Skeletal muscle satellite cell (primary cell): ENCODE data around the gene LRRC15.

Source experiments
- H3K27me3 ChIP-seq: 2 replicates; pipeline ENCODE4 v1.7.0; 2013; ENCODE audit warnings: low read length; ENCODE audit not compliant: control insufficient read depth, insufficient read depth
- H3K36me3 ChIP-seq: 2 replicates; pipeline ENCODE4 v1.7.0; 2013; ENCODE audit warnings: mild to moderate bottlenecking, control low read depth, low read length; ENCODE audit not compliant: insufficient read depth
- H3K4me1 ChIP-seq: 2 replicates; pipeline ENCODE4 v1.7.0; 2013; ENCODE audit warnings: low read length; ENCODE audit not compliant: control insufficient read depth, insufficient read depth
- H3K4me2 ChIP-seq: 2 replicates; pipeline ENCODE4 v1.7.0; 2013; ENCODE audit warnings: mild to moderate bottlenecking, low read length
- H3K4me3 ChIP-seq: 2 replicates; pipeline ENCODE4 v1.7.0; 2013; ENCODE audit warnings: low read length
- H3K9ac ChIP-seq: 2 replicates; pipeline ENCODE4 v1.7.0; 2013; ENCODE audit warnings: mild to moderate bottlenecking, low read depth, low read length, moderate library complexity
- H3K9me3 ChIP-seq: replicated peaks from 2 replicates; pipeline ENCODE4 v1.7.0; 2013; ENCODE audit warnings: mild to moderate bottlenecking, control low read depth, low read length

LRRC15 gene

GRCh38 chr3:194322678-194323211 lies 46.8 kb downstream of the LRRC15 start:
- no peak overlapping the region for H3K4me3 ChIP-seq
- peak overlapping the region; percentile 42 for H3K4me2 ChIP-seq
- H3K4me1 ChIP-seq = peaks cover 19% of the 10 kb centered on the region
- peaks cover 23% of the 10 kb centered on the region for H3K27me3 ChIP-seq
- H3K36me3 ChIP-seq = no peaks in the 10 kb centered on the region
- H3K9me3 ChIP-seq = no peaks in the 10 kb centered on the region
- no peak overlapping the region for H3K9ac ChIP-seq

GRCh38 chr3:194321693-194322640 lies 47.6 kb downstream of the LRRC15 start:
- peak overlapping the region; percentile 42 for H3K4me2 ChIP-seq
- no peak overlapping the region for H3K9ac ChIP-seq
- no peaks in the 10 kb centered on the region for H3K9me3 ChIP-seq
- H3K27me3 ChIP-seq = peaks cover 30% of the 10 kb centered on the region
- H3K4me3 ChIP-seq = no peak overlapping the region
- peaks cover 19% of the 10 kb centered on the region for H3K4me1 ChIP-seq
- H3K36me3 ChIP-seq = no peaks in the 10 kb centered on the region

GRCh38 chr3:194320744-194321243 lies 48.7 kb downstream of the LRRC15 start:
- Histone ChIP-seq H3K9me3 (no peaks in the 10 kb centered on the region), H3K9ac (no peak overlapping the region), H3K27me3 (peaks cover 41% of the 10 kb centered on the region), H3K4me2 (no peak overlapping the region), H3K4me3 (no peak overlapping the region), H3K4me1 (peaks cover 19% of the 10 kb centered on the region), H3K36me3 (no peaks in the 10 kb centered on the region)

GRCh38 chr3:194320100-194320499 lies 49.4 kb downstream of the LRRC15 start:
- H3K4me1 ChIP-seq = peaks cover 24% of the 10 kb centered on the region
- H3K36me3 ChIP-seq = no peaks in the 10 kb centered on the region
- no peak overlapping the region for H3K9ac ChIP-seq
- no peak overlapping the region for H3K4me3 ChIP-seq
- H3K27me3 ChIP-seq = peaks cover 46% of the 10 kb centered on the region
- H3K9me3 ChIP-seq = no peaks in the 10 kb centered on the region
- no peak overlapping the region for H3K4me2 ChIP-seq

- no peak overlapping the region for H3K4me2 ChIP-seq
- peaks cover 18% of the 10 kb centered on the region for H3K4me1 ChIP-seq
- peaks cover 57% of the 10 kb centered on the region for H3K27me3 ChIP-seq
- H3K9me3 ChIP-seq = no peaks in the 10 kb centered on the region
- H3K4me3 ChIP-seq = no peak overlapping the region
- no peak overlapping the region for H3K9ac ChIP-seq
- H3K36me3 ChIP-seq = no peaks in the 10 kb centered on the region
Observed at GRCh38 chr3:194318511-194319161, 50.9 kb downstream of the LRRC15 start.

GRCh38 chr3:194316918-194317317 lies 52.6 kb downstream of the LRRC15 start:
- Histone ChIP-seq H3K27me3 (peaks cover 74% of the 10 kb centered on the region), H3K9me3 (no peaks in the 10 kb centered on the region), H3K4me1 (peaks cover 7% of the 10 kb centered on the region), H3K9ac (no peak overlapping the region), H3K4me2 (no peak overlapping the region), H3K36me3 (no peaks in the 10 kb centered on the region), H3K4me3 (no peak overlapping the region)

GRCh38 chr3:194315965-194316361 lies 53.6 kb downstream of the LRRC15 start:
- no peak overlapping the region for H3K9ac ChIP-seq
- no peak overlapping the region for H3K4me3 ChIP-seq
- peak overlapping the region; percentile 80 for H3K4me2 ChIP-seq
- H3K27me3 ChIP-seq = peaks cover 82% of the 10 kb centered on the region
- H3K36me3 ChIP-seq = no peaks in the 10 kb centered on the region
- H3K9me3 ChIP-seq = no peaks in the 10 kb centered on the region
- H3K4me1 ChIP-seq = peaks cover 7% of the 10 kb centered on the region

- H3K4me2 ChIP-seq = peak overlapping the region; percentile 80
- no peaks in the 10 kb centered on the region for H3K9me3 ChIP-seq
- peak overlapping the region; percentile 57 for H3K4me3 ChIP-seq
- peak overlapping the region; percentile 37 for H3K9ac ChIP-seq
- H3K36me3 ChIP-seq = no peaks in the 10 kb centered on the region
- peaks cover 84% of the 10 kb centered on the region for H3K27me3 ChIP-seq
- peaks cover 7% of the 10 kb centered on the region for H3K4me1 ChIP-seq
Observed at GRCh38 chr3:194315088-194315964, 54.2 kb downstream of the LRRC15 start.

GRCh38 chr3:194314388-194315068 lies 55.0 kb downstream of the LRRC15 start:
- Histone ChIP-seq H3K4me3 (no peak overlapping the region), H3K27me3 (peaks cover 84% of the 10 kb centered on the region), H3K9me3 (no peaks in the 10 kb centered on the region), H3K4me1 (peaks cover 7% of the 10 kb centered on the region), H3K9ac (no peak overlapping the region), H3K4me2 (peak overlapping the region; percentile 80), H3K36me3 (no peaks in the 10 kb centered on the region)

GRCh38 chr3:194313560-194314387 lies 55.8 kb downstream of the LRRC15 start:
- no peaks in the 10 kb centered on the region for H3K9me3 ChIP-seq
- no peak overlapping the region for H3K4me2 ChIP-seq
- H3K27me3 ChIP-seq = peaks cover 88% of the 10 kb centered on the region
- no peak overlapping the region for H3K4me3 ChIP-seq
- no peaks in the 10 kb centered on the region for H3K36me3 ChIP-seq
- no peak overlapping the region for H3K9ac ChIP-seq
- H3K4me1 ChIP-seq = peaks cover 7% of the 10 kb centered on the region
